Measurements from ENCODE around the gene PRKN. TPM values are rescaled to one million over a fixed set of nuclear protein-coding genes. Genes with fewer than 3 reads are reported as not detected.

The PRKN gene
- polyA plus RNA-seq, 3 donors: 0.41 to 16.8 (median 2.1) TPM

DNA sequence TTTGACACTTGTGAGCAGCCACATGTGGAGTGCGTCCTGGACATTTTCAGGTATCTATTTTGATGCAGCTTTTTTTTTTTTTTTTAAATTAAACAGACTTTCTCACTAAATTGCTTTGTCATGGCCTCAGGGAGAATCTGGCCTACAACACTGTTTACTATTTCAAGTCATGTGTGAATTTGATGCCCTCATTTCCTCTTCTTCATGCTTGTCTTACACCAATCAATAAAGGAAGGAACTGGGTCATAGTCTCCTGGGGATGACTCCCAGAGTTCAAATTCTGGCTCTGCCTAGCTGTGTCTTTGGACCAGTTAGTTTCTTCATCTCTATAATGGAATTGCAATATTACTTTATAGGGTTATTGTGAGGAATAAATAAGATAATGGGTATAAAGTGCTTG, 554.1 kb downstream of the PRKN start:
- H3K27ac ChIP-seq (ENCODE audit: low read depth, low read length): no peak overlapping the region
- WGBS, 3 donors: 88 to 100% (median 97%) methylated on average over 1 of the region's 1 CpG

DNA sequence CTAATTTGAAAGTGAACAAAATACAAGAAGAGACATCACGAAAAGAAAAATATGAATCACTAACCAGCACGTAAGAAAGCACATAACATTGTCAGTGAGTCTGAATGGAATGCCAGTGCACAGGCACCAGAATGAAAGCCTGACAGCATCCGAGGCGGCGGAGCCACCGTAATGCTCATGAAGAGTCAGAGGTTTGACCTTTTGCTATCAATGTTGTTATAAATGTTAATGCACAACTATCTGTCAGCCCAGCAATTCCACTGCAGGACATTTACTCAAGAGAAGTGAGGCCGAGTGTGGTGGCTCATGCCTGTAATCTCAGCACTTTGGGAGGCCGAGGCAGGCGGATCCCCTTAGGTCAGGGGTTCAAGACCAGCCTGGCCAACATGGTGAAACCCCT, 562.1 kb downstream of the PRKN start:
- no peak overlapping the region for H3K27ac ChIP-seq (ENCODE audit: low read depth, low read length)
- 90 to 95% (median 92%) methylated on average over 9 of the region's 9 CpGs for WGBS, 3 donors

DNA sequence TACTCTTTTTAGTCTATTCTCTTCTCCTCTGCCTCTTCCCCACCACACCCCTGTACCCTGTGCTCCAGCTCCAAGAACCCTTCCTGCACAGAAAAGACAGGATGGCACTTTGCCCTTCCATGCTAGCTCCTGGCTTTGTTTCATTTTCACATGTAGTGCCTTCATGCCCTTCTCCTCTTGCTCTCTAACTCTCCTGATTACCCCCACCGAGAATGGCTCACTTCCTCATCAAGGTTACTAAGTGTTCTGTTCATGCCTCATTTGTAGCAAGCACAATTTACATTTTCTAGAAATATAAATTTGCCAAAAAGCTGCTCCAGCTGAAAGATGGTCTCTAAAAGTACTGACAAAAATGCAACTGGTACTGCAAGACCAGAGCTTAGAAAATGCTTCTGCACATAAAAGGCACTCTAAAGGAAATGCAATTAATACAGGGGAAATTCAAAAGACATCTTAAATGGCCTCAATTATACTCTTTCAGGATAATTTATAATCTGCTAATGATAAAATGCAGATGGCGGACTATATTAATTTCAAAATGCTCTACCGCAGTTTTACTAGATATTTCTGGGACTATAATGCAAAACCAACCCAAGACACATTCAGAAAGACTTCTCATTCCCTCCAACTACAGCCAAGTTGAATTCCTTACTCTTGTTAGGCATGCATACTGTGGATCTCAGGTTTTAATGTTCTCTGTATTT, 570.2 kb downstream of the PRKN start:
- no peak overlapping the region for H3K27ac ChIP-seq (ENCODE audit: low read depth, low read length)
- WGBS, 3 donors: 34 to 43% (median 36%) methylated on average over 3 of the region's 3 CpGs

DNA sequence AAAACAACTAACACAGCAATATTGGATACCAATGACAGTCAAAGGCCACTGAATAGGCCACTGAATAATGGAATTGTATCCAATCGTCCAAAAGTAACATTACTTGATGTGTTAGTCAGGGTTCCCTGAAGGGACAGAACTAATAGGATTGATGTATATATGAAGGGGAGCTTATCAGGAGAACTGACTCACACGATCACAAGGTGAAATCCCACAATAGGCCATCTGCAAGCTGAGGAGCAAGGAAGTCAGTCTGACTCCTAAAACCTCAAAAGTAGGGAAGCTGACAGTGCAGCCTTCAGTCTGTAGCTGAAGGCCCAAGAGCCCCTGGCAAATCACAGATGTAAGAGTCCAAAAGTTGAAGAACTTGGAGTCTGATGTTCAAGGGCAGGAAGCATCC, 571.4 kb downstream of the PRKN start:
- no peak overlapping the region for H3K27ac ChIP-seq (ENCODE audit: low read depth, low read length)
- WGBS, 3 donors: 75 to 81% (median 77%) methylated on average over 2 of the region's 2 CpGs

DNA sequence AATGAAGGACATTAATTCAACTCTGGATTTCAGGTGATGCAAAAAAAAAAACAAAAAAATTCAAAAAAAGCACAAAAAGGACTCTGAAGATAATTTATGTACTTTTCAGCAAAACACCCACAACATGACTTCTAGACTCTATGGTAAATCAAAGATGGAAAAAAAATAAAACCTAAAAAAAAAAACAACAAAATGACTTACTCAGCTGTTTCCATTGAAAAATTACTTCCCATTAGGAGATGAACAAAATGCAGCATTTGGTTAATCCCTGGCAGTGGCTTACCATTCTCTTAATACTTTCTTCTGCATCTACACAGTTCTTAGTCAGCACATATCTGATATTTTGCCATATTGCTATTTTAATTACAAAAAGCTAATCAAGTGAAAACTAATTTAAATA, 572.6 kb downstream of the PRKN start:
- no peak overlapping the region for H3K27ac ChIP-seq (ENCODE audit: low read depth, low read length)

DNA sequence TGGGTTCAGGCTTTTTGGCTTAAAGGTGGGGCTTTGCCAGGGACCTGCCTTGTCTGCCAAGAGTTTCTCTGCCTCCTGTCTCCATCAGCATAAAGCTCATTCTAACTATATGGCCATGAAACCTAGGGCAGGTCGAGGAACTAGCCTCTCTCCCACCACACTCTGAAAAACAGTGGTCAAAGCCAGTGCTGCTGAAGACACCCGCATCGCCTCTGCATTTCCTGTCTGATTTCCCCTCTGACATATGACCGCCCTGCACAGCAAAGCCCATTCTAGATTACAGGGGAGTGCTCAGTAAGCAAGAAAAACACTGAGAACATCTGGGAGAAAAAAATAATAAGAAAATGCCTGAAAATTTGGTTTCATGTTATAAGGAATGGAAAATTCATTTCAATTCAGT, 573.6 kb downstream of the PRKN start:
- no peak overlapping the region for H3K27ac ChIP-seq (ENCODE audit: low read depth, low read length)
- WGBS, 3 donors: 65 to 89% (median 71%) methylated on average over 4 of the region's 4 CpGs

DNA sequence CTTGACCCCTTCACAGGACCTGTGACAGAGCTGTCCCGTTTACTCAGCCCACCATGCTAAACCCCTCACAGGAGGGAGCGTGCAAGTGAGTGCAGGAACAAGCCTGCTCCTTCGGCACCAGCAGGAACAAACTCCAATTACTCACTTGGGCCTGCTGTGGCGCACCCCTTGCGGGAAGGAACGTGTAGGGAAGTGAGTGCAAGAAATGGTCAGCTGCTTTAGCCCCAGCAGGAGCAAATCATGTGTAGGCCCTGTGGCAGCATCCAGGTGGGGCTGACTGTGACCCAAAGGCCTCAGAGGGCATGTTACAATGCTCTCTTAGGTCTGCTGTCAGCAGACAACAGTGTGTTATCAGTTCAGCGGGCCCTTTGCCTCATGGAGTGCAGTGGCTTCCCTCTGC, 574.4 kb downstream of the PRKN start:
- WGBS, 3 donors: 84 to 93% (median 89%) methylated on average over 7 of the region's 7 CpGs
- no peak overlapping the region for H3K27ac ChIP-seq (ENCODE audit: low read depth, low read length)

DNA sequence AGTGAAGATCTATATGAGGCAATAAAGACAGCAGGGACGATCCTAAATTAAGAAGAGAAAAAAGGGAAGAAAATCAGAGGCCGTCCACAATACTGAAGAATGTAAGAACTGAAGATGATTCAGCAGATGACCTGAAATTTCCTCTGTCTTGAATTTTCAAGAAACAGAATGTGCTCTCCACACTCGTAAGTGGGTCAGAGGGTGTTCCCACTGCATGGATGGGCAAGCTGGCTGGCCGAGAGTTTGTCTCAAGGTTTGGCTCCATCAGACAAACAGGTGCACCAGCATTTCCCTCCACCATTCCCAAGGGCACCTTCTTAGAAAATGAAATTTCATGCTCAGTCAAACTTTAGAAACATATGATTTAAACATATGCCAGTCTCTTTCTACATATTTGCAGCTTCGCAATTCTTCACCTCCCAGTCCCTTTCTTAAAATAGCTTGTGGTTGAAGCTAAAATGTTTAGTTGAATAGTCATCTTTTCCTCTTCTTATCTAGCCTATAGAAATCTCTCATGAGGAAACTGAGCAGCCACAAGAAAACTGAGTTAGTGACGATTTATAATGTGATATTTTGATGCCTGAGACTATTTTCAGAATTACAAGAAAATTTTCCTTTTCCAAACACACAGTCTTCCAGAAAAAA, 576.4 kb downstream of the PRKN start:
- no peak overlapping the region for H3K27ac ChIP-seq (ENCODE audit: low read depth, low read length)
- WGBS, 3 donors: 46 to 77% (median 51%) methylated on average over 6 of the region's 6 CpGs

DNA sequence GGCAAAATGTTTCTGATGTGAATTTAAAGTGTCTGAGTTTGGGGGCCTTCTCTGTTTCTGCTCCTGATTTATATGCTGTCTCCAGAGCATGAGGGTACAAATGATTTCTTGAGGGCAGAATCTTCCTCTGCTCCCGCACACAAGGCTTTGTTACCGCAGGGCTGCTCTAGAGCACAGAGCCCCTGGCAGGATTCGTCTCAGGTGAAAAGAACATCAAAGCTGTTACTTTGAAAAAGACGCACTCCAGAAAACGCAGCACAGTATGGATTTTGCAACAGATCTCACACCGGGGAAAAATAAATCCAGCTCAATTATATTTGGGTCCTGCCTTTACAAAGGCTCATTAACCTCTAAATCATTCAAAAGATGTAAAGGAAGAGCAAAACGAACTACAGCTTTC, 577.3 kb downstream of the PRKN start:
- no peak overlapping the region for H3K27ac ChIP-seq (ENCODE audit: low read depth, low read length)
- WGBS, 3 donors: 81 to 87% (median 82%) methylated on average over 7 of the region's 7 CpGs

DNA sequence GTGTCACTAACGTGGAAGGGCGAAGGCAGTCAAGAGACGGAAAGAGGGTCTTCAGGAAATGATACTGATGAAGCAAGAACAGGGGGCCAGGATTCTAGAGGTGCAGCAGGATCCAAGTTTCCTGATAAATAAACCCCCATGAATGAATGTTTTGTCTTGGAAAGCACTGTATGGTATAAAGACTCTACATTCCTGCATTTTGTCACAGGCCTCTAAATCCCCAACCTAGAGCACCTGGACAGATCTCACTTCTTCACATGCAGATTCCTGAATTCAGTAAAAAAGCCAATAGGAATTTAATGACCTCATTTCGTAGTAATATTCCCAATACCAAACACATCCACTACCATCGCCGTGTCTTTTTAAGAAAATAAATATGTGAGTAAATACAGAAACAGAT, 577.8 kb downstream of the PRKN start:
- H3K27ac ChIP-seq (ENCODE audit: low read depth, low read length): no peak overlapping the region
- WGBS, 3 donors: 91 to 96% (median 93%) methylated on average over 6 of the region's 6 CpGs

DNA sequence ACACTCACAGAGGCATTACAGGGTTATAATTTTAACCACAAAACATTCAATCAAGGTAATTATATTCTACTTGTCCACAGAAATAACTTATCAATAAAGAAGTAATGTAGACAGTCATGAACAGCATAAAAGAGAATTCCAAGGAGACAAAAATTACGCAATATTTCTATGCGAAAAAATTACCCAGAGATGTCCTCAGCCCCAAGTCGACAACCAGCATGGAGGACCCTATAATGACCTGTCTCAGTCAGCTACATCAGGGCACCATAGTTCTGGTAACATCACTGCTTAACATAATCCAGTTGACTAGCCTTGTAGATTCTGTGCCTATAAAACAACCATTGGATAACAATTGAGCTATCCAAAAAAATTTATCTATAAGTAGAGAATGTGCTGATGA, 579.8 kb downstream of the PRKN start:
- 90 to 92% (median 91%) methylated on average over 3 of the region's 3 CpGs for WGBS, 3 donors

DNA sequence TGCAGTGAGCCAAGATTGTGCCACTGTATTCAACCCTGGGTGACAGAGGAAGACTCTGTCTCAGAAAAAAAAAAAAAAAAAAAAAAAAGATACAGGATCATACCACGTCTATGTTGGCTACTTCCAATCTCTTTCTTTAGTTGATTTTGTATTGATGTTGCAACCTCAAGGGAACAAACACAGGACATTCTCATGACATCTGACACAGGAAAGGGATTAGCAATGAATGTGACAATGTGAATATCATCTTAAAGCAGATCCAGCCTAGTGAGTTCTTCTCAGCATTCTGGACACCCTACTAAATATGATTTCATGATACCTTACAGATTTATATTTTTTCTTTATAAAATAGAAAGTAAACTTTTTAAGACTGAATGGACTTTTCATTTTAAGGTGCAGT, 580.3 kb downstream of the PRKN start:
- WGBS, 3 donors: 50 to 81% (median 76%) methylated on average over 1 of the region's 1 CpG
- H3K27ac ChIP-seq (ENCODE audit: low read depth, low read length): no peak overlapping the region

More for the DNA sequence above, 579.8 kb downstream of the PRKN start:
- H3K27ac ChIP-seq (ENCODE audit: low read depth, low read length): no peak overlapping the region

DNA sequence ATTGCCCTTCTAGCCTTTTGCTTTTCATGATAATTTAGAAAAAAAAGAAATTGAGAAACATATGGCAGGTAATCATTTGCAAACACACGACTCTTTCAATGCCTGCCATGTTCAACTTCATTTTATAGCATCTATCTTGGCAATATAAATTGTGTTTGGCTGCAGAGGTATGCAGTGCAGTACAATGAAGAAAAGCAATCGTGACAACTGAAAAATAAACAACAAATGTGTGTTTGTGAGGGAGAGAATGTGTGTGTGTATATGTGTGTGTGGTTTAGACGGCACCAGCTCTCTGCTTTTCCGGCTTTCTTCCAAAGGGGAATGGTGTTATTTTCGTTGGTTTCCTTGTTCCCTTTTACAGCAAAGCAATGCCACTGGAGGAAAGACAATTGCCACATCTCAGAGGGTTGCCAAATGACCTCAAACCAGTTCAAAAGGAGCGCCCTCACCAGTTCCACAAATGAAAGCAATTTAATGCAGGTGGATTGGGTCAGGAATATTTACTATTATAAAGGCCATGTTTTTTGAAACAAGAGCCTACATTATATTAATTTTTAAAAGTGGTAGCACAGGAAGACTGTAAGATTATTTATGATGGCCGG, 587.2 kb downstream of the PRKN start:
- H3K27ac ChIP-seq (ENCODE audit: low read depth, low read length): no peak overlapping the region
- 63 to 82% (median 73%) methylated on average over 7 of the region's 7 CpGs for WGBS, 3 donors

DNA sequence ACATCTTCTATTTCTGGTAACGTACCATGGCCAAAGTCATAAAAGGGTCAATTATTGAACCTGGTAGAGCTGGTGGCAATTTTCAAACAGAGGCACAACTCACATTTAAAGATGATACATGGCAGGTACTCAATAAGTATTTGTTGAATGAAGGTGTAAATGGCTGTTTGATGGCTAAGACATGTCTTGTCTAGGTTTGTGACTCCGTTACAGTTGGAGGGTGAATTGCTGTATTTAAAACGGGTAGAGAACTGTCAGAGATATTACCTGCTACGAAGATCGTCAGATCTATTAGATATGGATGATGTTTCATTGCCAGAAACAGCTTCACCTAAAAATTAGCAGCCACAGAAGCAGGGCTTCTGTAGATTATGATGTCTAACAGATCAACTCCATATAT, 601.9 kb downstream of the PRKN start:
- H3K27ac ChIP-seq (ENCODE audit: low read depth, low read length): no peak overlapping the region
- 88 to 90% (median 88%) methylated on average over 5 of the region's 5 CpGs for WGBS, 3 donors

DNA sequence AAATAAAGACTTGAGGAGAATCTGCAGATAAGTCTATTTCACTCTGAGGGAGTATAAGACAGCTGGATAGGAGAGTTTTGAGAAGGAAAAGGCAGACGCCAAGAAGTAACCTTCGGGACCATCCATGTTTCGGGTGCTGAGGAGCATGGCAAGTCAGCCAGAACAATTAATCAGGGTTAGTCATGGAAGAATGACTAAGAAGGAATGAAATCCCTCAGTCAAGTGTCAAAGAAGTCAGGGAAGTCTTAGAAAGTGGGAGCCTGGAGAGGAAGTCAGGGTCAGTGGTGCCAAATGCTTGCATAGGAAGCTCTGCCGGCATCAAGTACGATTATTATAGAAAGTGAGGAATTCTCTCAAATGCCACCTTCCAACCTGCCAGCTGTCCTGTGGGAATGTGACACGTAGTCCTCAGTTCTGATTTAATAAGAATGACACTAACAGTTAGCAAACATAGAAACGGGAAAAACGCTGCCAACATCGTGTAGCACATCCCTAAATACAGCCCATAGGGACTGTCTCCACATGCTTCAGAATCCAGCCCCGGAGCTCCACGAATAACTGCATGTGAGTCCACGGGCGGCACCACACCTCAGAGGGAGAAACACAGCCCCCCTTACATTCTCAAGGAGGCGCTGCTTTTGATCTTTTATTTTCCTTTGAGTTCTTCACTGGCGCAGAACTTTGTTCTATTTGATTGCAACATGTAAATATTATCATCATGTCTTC, 602.7 kb downstream of the PRKN start:
- 81 to 85% (median 83%) methylated on average over 15 of the region's 15 CpGs for WGBS, 3 donors
- no peak overlapping the region for H3K27ac ChIP-seq (ENCODE audit: low read depth, low read length)

DNA sequence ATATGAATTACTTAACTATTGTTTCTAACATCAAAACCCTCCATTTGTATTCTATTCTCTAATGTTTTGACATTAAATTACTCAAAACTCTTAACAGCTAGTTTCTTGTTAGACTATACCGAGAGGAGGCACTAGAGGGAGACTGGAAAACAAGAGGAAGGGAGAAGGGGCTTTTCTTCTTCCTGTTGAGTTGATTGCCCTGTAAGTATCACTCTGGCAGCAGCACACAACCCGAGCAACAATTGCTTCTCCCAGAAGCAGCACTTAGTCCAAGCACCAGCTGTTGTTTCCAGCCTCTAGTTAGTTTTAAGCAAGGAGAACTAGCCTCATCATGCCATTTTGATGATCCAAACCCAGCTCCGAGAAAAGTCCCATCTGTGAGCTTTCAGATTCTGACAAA, 603.8 kb downstream of the PRKN start:
- no peak overlapping the region for H3K27ac ChIP-seq (ENCODE audit: low read depth, low read length)
- WGBS, 3 donors: 35 to 67% (median 54%) methylated on average over 3 of the region's 3 CpGs

DNA sequence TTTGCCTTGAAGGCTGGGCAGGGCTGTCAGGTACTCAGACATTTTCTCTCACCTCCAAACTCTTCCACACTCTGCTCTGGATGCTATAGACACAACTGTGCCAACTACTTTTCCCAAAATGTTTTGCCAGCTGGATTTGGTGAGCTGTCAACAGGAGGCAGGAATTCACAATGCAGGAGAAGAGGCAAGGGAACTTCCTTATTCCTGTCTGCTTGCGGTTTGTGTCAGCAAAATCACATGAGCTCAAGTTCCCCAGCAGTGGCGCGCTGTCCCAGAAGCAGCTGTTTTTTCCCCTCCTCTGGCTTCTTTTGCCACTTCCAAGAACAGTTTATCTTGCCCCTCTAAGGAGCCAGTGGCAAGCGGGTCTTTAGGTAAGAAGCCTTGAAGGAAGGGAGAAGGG, 608.2 kb downstream of the PRKN start:
- no peak overlapping the region for H3K27ac ChIP-seq (ENCODE audit: low read depth, low read length)
- WGBS, 3 donors: 27 to 79% (median 37%) methylated on average over 4 of the region's 4 CpGs

DNA sequence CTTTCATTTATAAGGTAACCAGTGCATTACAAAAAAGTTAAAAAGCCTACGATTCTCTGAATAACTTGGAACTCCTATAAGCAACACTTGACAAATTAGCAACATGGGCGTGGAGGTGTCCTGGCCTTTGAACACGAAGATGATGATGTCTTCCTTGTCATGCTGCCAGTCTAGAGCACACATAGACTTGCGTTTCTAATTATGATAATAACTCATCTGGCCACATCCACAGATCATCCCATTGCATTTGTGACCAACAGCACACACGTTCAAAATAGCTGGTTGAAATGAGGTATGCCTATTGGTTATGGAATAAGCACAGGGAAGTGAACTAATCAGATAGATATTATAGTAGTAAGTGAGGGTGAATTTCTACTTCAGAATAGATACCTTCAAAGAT, 608.9 kb downstream of the PRKN start:
- no peak overlapping the region for H3K27ac ChIP-seq (ENCODE audit: low read depth, low read length)
- 71 to 80% (median 75%) methylated on average over 5 of the region's 5 CpGs for WGBS, 3 donors

DNA sequence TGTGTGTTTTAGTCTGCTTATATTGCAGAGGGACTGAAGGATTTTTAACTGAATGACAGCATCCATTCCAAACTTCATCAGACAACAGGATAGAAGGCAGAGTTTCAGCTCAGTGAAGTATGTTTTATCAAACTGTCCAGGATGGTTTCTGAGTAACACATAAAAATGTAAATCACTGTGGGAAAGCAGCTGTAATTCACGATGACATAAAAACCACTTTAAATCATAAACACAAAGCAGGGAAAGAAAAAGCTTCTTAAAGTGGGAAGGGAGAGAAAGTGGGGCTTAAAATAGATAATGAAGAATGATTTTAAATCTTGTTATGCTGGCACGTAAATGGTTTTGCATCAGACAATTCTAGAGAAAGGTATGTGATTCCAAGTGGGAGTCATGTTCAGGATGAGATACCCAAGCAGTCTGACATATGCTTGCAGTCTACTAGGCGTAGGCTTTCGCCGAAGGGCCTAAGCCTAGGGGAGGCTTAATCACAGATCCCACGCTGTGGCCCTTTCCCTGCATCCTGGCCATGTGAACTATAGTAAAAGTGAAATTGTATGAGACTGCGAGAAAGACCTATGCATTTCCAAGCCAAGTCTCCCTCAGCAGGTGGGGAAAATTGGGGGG, 610.6 kb downstream of the PRKN start:
- WGBS, 3 donors: 81 to 88% (median 85%) methylated on average over 7 of the region's 7 CpGs
- no peak overlapping the region for H3K27ac ChIP-seq (ENCODE audit: low read depth, low read length)

All from adipose tissue (tissue), 3 donors.